Colon (tissue), 2 donors: Measurements from ENCODE around the gene TACC2.
"Not testable (repeated sequence)": the region's sequence is repeated elsewhere in the genome, so short reads cannot be mapped to it uniquely, and the experiment has no call there.

Experiments used
- FAIRE-seq: peaks from 2 replicates; lab custom pipeline; 2012; peaks lifted over from hg19 to GRCh38; lab: Jason Lieb, UNC
- donor health status: control.
- donor health status: control.

Gene TACC2

DNA sequence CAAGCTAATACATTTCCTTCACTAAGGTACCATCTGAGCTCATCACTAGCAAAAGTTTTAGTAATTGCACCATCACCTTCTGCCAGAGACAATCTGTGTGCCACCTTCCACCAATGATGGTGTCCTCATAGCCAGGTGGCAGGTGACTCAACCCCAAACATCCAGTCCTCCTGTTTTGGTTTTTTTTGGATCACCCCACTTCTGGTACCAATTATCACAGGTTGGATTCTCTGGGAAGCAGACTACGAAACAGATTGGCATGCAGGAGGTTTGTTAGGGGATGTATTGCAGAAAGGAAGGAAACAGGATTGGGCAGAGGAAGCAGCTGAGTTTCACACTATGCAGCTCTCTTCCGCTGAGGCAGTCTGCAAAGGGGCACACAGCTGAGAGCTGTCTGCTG is 4.5 kb upstream of the TACC2 start:
- no peak for FAIRE-seq

DNA sequence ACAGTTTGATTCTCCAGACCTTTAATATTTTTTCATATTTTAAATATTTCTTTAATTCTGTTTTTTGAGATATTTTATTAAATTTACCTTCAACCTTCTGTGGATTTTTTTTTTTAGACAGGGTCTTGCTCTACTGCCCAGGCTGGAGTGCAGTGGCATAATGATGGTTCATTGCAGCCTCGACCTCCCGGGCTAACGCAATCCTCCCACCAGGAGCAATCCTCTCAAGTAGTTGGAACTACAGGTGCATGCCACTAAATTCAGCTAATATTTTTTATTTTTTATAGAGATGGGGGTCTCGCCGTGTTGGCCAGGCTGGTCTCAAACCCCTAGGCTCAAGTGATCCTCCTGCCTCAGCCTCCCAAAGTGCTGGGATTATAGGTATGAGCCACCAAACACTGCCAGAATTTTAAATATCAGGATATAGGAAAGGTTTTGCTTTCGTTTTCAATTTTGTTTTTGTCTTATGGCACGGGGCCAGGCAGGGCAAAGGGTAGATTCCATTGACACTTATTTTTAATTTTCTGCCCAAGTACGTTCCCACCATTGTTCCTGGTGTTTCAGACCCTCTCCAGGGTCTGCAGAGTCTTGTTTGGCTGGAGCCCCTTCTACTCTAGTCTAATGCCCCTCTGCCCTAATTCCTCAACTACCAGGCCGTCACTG is 1.2 kb downstream of the TACC2 start:
- FAIRE-seq: no peak

DNA sequence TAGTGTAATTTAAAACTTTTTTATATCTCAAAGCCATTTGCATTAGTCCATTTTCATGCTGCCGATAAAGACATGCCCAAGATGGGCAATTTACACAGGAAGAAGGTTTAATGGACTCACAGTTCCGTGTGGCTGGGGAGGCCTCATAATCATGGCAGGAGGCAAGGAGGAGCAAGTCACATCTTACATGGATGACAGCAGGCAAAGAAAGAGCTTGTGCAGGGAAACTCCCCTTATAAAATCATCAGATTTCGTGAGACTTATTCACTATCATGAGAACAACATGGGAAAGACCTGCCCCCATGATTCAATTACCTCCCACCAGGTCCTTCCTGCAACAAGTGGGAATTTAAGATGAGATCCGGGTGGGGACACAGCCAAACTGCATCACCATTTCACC is 2.8 kb downstream of the TACC2 start:
- FAIRE-seq: not testable (repeated sequence)

DNA sequence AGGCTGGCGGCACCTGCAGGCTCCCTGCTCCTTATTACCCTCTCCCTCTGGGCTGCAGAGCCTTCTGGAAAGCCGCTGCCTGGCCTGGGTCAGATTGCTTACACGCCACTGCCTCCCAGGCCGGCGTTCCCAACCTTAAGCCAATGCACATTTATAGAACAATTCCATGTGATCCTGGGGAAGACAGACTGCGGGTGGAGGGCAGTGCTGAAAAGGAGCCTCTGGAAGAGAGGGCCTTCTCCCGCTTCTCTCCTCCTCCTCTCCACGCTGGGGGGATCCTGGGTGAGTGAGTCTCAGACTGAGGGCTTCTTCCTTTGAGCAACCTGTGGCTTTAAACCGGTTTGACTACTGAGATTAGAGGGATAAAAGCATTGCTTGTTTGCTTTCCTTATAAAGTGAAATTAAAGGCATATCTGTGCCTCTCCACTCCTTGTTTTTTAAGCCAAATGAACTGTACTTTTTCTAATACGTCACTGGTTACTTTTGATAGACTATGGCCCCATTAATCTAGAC is 5.5 kb downstream of the TACC2 start:
- no peak for FAIRE-seq

DNA sequence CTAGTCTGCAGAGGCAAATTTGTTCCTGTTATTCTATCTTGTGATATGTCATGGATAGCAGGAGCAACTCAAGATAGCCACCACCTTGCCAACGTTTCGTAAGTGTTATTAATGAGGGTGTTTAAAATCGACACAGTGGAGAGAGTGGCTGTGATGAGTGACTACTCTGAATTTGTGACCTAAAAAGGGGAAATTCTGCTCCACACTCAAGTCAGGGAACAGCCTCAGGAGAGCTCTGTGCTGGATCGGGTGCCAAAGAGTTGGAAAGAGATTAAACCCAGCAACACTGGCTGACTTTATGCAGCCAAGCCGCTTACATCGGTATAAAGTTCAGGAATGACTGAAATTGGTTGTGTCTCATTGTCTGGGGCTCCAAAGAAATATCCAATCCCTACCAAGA is 9.5 kb downstream of the TACC2 start:
- FAIRE-seq: no peak

DNA sequence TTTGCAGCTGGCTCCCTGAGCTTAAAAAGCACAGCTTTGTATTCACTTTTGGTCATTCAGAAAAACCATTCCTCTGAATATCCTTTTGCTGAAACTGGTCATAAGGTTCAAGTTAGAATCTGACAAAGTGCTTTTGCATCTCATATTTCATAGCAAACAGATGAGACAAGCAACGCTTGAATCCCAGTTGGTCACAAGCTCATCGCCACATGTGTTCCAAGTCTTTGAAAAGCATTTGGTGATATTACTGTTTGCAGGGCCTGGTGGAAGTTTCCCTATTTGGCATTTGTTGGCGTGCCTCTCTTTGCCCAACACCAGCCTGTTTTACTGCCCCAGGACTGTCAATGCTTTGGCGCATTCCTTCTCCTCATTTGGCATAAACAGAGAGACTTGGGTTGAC is 10.3 kb downstream of the TACC2 start:
- FAIRE-seq: no peak

DNA sequence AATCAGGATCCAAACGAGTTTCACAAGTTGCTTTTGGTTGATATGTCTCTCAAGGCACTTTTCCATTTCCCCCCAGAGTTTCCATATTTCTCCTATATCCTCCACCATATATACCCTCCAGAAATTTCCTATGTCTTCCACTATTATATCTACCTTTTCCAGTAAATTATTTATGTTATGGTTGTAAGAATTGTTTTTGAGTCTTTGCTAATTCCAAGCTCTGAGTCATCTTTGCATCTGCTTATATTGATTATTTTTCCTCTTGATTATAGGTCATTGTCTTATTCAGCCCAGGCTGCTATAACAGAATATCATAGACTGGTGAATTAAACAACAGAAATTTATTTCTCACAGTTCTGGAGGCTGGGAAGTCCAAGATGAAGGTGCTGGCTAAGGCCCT is 12.7 kb downstream of the TACC2 start:
- FAIRE-seq: no peak

DNA sequence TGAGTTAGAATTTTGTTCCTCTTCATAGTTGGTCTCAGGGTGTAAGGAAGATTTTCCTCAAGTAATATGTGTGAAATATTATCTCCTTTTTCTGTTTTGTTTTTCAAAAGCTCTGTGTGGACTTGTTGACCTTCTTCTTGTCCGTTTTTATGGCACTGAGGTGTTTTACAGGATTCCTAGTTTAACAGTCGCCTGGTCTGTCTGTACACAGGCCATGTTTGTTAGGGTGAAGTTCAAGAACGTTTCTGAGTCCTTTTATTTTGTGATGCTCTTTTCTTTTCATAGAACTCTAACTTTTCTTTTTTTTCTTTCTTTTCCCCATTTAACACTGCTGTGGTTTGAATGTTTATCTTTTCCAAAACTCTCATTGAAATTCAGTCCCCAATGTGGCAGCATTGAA is 18.5 kb downstream of the TACC2 start:
- no peak for FAIRE-seq

DNA sequence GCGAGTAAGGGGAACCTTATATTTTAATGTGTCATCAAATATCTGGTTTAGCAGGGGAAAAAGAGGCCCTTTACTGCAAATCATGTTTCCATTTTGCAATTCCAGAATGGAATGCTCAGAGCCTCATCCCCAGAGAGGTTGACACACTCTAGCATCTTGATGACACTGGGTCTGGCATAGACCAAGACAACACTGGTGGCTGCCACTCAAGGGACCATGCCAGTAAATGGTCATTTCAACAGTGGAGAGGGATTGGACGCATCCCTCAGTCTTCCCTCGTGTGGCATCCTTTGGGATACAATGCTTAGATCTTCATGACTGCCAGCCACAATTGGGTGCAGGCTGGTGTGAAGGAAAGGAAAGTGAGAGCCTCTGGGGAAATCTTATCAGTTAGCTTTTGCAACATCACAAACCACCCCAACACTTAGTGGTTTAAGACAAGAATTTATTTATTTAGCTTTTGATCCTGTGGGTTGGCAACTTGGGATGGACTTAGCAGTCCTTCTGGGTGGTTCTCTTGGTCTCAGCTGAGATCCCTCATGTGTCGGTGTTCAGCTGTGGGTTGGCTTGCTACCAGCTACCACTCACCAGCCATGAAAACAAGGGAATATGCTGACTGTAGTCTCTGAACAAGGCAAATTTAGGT is 21.6 kb downstream of the TACC2 start:
- no peak for FAIRE-seq

DNA sequence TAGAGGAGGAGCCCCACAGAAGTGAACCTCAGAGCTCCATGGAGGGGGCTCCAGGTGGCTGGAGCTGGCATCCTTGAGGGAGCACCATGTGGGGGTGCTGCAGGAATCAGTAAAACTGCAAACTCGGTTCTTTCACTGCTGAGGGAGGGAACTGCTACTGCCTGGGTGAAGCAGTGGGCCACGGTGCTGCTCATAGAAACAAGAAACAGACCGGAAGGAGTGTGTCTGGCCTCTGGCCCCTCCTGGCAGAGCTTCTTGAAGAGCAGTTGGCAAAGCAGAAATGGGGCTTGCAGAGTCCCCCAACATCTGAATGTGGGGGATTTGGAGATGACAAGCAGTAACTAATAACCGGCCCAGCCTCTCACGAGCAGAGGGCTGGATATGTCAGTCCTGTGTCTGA is 23.8 kb downstream of the TACC2 start:
- FAIRE-seq: no peak

DNA sequence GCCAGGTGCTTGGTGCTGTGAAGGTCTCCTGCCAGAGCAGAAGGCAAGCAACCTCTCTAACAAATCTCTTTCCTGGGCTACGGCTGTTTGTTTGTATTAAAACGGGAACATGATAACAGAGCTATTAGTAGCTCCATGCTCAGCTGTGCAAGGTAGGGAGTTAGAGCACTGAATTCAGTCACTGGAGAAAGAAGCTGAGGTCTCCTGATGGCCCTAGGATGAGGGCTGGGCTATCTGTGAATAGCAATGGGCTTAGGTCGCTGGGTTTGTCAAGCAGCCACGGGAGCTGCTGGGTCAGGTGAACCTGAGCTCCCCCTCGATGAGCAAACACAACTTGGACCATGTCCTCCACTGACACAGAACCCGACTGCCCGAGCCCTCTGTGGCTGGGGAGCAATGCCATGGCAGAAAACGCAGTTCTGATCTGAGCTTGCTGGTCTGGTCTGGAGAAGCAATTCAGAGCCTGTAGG is 24.4 kb downstream of the TACC2 start:
- FAIRE-seq: no peak

DNA sequence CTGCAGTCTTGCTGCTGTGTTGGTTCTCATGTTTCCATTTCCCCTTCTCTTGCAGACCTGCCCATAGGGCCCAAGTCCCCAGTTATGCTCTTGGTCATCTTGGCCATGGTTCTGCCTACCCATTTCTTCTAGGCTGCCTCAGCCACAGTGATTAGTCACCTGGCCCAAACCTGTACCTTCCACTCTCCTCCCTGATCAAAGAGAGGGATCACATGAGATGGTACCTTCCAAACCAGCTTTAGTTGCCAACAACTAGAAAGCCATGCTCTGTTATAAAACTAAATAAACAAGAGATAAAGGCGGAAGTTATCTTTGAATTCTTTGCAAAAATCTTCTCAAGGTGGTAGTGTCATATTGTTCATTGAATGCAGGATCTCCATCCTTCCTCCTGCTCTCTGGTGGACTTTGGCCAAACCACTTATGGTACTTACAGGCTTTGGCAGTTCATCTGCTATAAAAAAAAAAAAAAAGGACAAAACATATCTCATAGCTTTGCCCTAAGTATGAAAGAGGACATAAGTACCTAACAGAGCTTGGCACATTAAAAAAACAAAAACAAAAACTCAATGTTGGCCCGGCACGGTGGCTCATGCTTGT is 25.8 kb downstream of the TACC2 start:
- FAIRE-seq: no peak

DNA sequence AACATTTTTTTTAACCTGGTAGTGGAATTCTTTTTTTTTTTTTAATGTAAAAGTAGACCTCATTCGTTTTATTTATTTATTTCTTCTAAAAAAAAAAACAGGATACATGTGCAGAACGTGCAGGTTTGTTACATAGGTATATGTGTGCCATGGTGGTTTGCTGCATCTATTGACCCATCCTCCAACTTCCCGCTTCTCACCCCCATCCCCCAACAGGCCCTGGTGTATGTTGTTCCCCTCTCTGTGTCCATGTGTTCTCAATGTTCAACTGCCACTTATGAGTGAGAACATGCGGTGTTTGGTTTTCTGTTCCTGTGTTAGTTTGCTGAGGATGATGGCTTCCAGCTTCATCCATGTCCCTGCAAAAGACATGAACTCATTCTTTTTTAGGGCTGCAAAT is 29.0 kb downstream of the TACC2 start:
- not testable (repeated sequence) for FAIRE-seq

DNA sequence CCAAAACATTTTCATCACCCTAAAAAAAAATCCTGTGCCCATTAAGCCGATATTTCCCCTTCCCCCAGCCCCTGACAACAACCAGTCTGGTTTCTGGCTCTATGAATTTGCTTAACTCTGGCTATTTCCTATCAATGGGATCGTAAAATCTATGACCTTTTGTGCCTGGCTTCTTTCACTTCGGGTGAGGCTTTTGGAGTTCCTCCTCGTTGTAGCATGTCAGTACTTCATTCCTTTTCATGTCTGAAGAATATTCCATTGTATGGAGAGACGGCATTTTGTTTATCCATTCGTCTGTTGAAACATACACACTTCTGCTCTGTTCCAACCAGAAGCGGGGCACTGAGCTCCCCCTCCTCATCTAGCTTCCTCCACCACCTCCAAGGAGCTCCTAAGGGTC is 29.5 kb downstream of the TACC2 start:
- FAIRE-seq: no peak

DNA sequence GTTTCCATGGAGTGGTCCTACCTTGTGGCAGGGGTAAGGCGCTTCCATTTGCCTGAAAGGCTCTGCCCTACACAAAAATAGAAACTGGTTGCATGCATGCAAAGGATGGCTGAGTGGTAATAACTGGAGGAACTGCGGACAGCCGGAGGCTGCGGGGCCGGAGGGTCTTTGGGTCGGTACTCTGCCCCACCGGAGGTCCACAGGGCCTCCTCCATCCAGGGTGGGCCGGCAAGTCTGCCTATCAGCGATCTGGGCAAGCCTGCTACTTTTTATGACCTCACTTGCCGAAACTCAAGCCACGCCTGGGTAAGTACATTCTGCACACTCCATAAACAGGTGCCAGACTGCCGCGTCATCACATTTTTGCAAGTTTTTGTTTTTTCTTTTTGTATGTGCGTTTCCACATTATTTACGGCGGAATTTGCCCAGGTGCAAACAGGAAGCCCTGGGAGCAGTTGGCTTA is 30.0 kb downstream of the TACC2 start:
- FAIRE-seq: no peak

DNA sequence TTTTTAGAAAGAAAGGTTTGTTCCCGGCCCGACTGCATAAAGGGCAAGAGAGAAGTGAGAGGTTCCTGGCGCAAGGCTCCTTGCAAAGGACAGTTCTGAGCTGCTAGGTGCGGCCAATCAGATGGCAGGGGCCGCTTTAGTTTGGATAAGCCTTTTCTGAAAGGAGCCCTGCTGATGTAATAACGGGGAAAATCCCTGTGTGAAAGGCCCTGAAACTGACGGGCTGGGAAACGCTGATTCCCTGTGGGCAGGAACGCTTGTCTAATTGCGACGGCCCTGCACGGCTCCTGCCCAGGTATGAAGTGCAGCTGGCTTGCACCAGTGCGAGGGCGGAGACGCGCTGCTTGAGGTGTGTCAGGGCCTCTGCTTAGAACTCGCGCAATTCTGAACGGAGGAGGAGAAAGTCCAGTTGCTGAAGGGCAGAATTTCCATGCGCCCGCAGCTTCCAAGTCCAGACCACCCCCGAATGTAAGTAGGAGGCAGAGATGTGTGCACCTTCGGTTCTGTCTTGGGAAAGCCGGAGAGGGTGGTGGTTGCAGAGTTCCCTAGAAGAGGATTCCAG is 30.5 kb downstream of the TACC2 start:
- FAIRE-seq: no peak

DNA sequence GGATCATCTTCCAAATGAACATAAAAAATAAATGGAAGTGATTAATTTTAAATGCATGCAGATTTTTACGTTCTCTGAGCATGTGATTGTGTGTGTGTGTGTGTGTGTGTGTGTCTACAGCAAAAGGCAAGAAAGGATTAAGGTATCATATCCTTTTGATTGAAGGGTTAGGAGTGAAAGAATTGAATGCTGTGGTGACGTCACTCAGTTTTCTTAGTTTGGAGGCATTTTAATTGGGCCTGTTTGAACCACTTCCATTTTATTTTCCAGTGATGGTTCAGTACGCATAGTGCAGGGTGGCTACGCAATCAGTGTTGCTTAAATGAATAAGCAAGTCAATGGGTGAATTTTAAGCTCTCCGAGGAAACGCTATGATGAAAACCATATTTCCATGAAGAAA is 31.3 kb downstream of the TACC2 start:
- FAIRE-seq: no peak

DNA sequence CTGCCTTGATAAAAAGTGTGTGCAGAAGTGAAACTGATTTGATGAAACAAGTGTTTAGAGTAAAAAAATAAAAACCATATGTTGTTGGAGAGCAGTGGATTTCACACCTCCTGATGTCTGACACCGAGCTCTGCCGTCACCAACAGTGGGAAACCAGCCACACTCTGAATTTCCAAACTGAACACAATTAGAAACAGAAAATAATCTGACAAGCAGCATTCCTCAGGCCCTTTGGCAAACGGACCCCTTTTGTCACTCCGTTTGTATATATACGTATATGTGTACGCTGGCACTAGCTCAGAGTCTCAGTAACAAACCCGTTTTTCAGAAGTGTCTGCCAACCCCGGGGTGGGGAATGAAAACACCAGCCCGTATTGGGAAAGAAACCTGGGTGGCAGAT is 32.4 kb downstream of the TACC2 start:
- no peak for FAIRE-seq

DNA sequence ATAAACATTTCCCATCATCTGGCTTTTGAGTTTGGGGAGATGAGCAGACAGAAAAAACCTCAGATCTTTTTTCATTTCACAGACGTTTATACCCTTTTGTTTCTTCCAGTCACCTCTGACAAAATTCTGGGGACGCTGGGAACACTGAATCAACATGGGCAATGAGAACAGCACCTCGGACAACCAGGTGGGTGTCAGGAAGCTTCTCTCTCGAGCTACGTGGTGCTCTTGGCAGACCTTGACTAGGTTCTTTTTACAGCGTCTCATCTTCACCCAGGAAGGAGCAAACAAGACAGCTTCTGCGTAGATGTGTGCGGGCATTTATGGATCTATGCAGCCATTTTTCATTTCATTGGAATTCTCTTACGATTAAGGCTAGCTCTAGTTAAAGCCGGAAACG is 32.9 kb downstream of the TACC2 start:
- FAIRE-seq: no peak

DNA sequence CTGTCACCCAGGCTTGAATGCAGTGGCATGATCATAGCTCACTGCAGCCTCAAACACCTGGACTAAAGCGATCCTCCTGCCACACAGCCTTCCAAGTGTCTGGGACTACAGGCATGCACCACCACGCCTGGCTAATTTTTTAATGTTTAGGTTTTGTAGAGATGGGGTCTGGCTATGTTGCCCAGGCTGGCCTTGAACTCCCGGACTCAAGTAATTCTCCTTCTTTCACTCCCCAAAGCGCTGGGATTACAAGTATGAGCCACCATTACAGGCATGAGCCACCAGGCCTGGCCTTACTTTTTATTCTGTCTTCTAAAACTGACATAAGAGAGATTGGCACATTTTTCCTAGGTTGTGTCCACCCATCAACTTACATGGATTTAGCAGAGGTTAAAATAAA is 33.3 kb downstream of the TACC2 start:
- no peak for FAIRE-seq

DNA sequence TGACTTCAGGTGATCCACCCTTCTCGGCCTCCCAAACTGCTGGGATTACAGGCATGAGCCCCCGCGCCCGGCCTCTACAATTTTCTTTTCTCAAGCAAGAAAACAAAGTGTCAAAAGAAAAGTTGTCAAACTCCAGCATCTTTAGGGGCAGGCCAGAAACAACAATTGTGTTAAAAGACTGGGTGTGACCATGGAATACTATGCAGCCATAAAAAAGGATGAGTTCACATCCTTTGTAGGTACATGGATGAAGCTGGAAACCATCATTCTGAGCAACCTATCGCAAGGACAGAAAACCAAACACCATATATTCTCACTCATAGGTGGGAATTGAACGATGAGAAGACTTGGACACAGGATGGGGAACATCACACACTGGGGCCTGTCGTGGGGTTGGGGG is 34.3 kb downstream of the TACC2 start:
- not testable (repeated sequence) for FAIRE-seq

DNA sequence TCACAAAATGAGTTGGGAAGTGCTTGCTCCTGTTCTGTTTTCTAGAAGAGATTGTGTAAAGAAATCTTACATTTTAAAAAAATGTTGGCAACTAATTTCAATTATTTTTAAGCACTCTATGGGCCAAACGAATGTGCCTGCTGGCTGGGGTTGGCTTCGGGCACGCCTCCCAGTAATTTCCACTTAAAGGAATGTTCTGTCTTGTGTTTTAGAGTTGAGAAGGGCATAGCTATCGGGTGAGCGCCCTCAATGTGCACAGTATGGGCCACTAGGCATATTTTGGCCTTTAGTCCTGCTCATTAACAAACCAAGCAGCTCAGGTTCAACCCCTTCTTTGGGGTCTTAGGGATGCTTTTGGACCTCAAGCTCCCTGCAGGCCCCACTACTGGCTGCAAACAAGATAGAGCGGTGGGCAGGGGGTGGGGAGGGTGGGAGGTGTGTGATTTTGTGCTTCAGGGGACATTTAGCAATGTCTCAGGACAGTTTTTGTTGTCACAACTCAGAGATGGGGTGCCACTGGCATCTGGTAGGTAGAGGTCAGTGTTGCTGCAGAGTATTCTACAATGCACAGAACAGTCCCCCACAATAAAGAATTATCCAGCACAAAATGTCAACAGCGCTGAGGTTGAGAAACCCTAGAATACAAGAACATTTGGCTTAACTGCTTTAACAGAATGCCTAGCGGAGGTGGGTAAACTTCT is 40.7 kb downstream of the TACC2 start:
- no peak for FAIRE-seq

DNA sequence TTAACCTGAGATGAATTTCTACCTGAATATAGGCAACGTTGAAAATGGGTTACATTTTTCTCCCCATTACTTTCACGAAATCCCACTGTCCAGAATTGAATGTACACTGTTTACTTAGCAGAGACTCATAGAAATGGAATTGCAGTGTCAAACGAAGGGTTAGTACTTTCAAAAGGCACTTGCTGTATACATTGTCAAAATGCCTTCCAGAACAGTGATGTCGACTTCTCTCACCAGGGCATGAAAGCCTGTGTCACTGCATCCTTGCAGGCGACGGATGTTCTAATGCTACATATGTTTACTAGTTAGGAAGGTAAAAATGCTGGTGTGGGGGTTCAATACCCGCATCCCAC is 41.2 kb downstream of the TACC2 start:
- no peak for FAIRE-seq
